ENCODE measurements around the gene SS18L1. TPM values are rescaled to one million over a fixed set of nuclear protein-coding genes. Genes with fewer than 3 reads are reported as not detected.

Gene SS18L1
- total and polyA plus RNA-seq, 10 of the 15 experiments (the other 5 are each of a cell fraction or from before 2014, with no cell fraction given): 1.8 to 20.0 (median 6.6) TPM

DNA sequence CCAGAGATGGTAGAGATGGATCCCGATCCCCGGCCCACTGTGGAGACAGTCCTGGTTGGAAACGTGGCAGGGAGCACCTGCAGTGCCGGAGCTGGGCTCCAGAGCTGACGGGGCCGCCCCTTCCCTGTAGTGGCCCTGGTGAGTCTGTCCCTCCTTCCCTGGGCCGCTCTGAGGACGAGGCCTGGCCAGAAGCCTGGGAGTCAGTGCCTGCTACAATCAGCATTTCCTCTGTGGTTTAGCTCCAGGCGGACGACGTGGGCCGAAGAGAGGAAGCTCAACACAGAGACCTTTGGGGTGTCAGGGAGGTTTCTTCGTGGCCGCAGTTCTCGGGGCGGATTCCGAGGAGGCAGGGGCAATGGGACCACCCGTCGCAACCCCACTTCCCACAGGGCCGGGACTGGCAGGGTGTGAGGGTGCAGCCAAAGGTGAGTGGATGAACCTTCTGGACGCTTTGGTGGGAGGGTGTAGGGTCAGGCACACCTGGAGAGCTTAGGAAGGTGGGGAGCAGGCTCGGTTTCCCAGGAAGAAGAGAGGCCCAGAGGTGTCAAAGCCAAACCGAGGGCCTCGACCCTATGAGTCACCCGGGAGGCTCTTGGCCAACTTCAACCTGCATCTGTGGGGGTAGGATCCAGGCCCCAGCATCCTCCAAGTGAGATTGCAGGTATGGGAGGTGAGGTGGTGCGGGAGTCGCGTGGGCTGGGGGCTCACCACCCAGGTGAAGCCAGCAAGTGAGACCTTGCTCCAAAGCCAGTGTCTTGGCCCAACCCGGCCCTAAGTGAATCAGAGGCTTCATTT lies 10.3 kb upstream of the SS18L1 start (continued):
- TF ChIP-seq, protein P1, sequence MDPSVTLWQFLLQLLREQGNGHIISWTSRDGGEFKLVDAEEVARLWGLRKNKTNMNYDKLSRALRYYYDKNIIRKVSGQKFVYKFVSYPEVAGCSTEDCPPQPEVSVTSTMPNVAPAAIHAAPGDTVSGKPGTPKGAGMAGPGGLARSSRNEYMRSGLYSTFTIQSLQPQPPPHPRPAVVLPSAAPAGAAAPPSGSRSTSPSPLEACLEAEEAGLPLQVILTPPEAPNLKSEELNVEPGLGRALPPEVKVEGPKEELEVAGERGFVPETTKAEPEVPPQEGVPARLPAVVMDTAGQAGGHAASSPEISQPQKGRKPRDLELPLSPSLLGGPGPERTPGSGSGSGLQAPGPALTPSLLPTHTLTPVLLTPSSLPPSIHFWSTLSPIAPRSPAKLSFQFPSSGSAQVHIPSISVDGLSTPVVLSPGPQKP (IDR thresholded peaks at IDR 0.05; ENCODE audit: low read depth, low read length): no peak
- TF ChIP-seq NBN (IDR thresholded peaks at IDR 0.05) (no peak), CREB1 (IDR thresholded peaks at IDR 0.05; ENCODE audit: low read depth) (no peak), EED (IDR thresholded peaks at IDR 0.05; ENCODE audit: low read depth) (no peak)

DNA sequence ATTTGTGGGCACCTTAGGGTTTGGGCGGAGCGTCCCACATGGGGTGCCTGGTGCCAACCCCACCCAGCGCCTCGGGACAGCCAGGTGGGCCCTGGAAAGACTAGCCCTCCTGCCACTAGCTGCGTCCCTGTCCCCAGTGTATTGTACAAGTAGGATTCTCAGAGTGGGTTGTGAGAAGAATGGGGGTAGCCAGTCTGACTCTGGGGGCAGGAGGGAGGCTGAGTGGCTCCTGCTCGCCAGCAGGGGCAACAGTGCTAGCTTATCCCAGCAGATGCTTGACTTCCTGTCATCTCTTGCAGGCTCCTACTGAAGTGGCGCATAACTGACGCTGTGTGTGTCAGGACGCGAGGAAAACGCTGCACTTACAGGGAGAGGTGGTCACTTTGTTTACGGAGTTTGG lies 9.7 kb upstream of the SS18L1 start:
- Histone ChIP-seq H3K27me3 (replicated peaks in 1 of 2; ENCODE audit: control insufficient read depth in 2 of 2, insufficient read depth in 2 of 2, low read length in 1 of 2) (no peaks in the 10 kb centered on the region), H3K79me2 (ENCODE audit: control insufficient read depth, insufficient read depth, low read length) (peaks cover 1% of the 10 kb centered on the region), H3K4me1 (ENCODE audit: control insufficient read depth, insufficient read depth, low read length) (no peaks in the 10 kb centered on the region), H3K36me3 (ENCODE audit: control insufficient read depth in 2 of 2, insufficient read depth in 2 of 2, low read length in 1 of 2) (peaks cover 47% of the 10 kb centered on the region in 2 experiments), H4K20me1 (ENCODE audit: control insufficient read depth, insufficient read depth) (peaks cover 6% of the 10 kb centered on the region), H3K9ac (ENCODE audit: control insufficient read depth, insufficient read depth, low read length) (no peak overlapping the region), H3K4me3 (no peak overlapping the region), H3K27ac (ENCODE audit: control insufficient read depth, insufficient read depth) (no peak overlapping the region), H2AFZ (ENCODE audit: control insufficient read depth, low read depth, low read length) (no peak overlapping the region), H3K4me2 (ENCODE audit: control insufficient read depth, insufficient read depth) (no peak overlapping the region), H3K9me3 (replicated peaks; ENCODE audit: control insufficient read depth, insufficient read depth, low read length) (no peaks in the 10 kb centered on the region)
- no TSS peak for BruUV-seq (replicated peaks)
- in situ Hi-C loops (cut with MboI): no loop called here
- ChIA-PET CTCF (interaction anchor here (0.6 to 3.5 kb wide), 3 partner anchors 9 to 123 kb away, joined by 3 to 35 read pairs (median 22); no protein-coding TSS in a partner anchor), SMC1A (ENCODE audit: uncharacterized antibody, unreplicated experiment) (interaction anchor here (0.6 to 1.4 kb wide), 2 partner anchors 12 to 988 kb away, joined by 4 to 5 read pairs; no protein-coding TSS in a partner anchor), RAD21 (ENCODE audit: unreplicated experiment) (no interaction called here), POLR2A (no interaction called here)
- ATAC-seq (peak; percentile 56), FAIRE-seq (no peak), DNase-seq (ENCODE audit: low read depth, low spot score) (no peak)
- TF ChIP-seq CBFB (IDR thresholded peaks at IDR 0.05; ENCODE audit: low read depth) (no peak), POLR2A (IDR thresholded peaks at IDR 0.05; ENCODE audit: low read depth, low read length) (peak; percentile 47; the same call in 1 of the 2 replicates)
- TF ChIP-seq, protein P2, sequence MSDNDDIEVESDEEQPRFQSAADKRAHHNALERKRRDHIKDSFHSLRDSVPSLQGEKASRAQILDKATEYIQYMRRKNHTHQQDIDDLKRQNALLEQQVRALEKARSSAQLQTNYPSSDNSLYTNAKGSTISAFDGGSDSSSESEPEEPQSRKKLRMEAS (IDR thresholded peaks at IDR 0.05; ENCODE audit: low read depth, low read length): no peak
- TF ChIP-seq, protein P3, sequence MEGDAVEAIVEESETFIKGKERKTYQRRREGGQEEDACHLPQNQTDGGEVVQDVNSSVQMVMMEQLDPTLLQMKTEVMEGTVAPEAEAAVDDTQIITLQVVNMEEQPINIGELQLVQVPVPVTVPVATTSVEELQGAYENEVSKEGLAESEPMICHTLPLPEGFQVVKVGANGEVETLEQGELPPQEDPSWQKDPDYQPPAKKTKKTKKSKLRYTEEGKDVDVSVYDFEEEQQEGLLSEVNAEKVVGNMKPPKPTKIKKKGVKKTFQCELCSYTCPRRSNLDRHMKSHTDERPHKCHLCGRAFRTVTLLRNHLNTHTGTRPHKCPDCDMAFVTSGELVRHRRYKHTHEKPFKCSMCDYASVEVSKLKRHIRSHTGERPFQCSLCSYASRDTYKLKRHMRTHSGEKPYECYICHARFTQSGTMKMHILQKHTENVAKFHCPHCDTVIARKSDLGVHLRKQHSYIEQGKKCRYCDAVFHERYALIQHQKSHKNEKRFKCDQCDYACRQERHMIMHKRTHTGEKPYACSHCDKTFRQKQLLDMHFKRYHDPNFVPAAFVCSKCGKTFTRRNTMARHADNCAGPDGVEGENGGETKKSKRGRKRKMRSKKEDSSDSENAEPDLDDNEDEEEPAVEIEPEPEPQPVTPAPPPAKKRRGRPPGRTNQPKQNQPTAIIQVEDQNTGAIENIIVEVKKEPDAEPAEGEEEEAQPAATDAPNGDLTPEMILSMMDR (IDR thresholded peaks at IDR 0.05 in 2 of 3, conservative IDR thresholded peaks at IDR 0.05 in 1 of 3; ENCODE audit: control insufficient read depth in 2 of 3, extremely low read depth in 1 of 3, insufficient read depth in 1 of 3, low read depth in 3 of 3, low read length in 3 of 3): peak in 1 of 3 experiments; percentile 38; a peak in 2 of 6 replicates
- intact Hi-C loops (cut with micrococcal nuclease; ENCODE audit: unreplicated experiment): no loop called here
- 32% methylated on average over 12 of the region's 12 CpGs for WGBS (ENCODE audit: insufficient coverage, insufficient replicate concordance, low lambda C conversion rate, missing lambda C conversion rate)
